Stomach (tissue), 4 donors: Measurements from ENCODE around the gene ROBO1.

Experiments used
- CTCF ChIP-seq, 7 experiments: fragments of 450-650 bp in 4 of 7; fragments of 200-600 bp in 3 of 7; sonication (generic) in 3 of 7; IDR thresholded peaks; one replicate each; pipeline ENCODE4 v1.5.1; 2016 to 2019; ENCODE audit warnings: antibody characterized with exemption in 7 of 7, control low read depth in 2 of 7, mild to moderate bottlenecking in 1 of 7
- EP300 ChIP-seq: sonication (generic); formaldehyde crosslinking; IDR thresholded peaks from one replicate; pipeline ENCODE4 v1.6.1; 2017; ENCODE audit warnings: antibody characterized with exemption
- POLR2A ChIP-seq, 4 donors: fragments of 450-650 bp; IDR thresholded peaks; one replicate each; pipeline ENCODE4 v1.6.1; 2016; ENCODE audit warnings: antibody characterized with exemption in 4 of 4, control low read depth in 2 of 4, mild to moderate bottlenecking in 1 of 4, moderate library complexity in 1 of 4

- TF ChIP-seq CTCF (IDR thresholded peaks at IDR 0.05) = no peak
- no peak for TF ChIP-seq EP300
- TF ChIP-seq POLR2A (IDR thresholded peaks at IDR 0.05) = no peak
Measured at GRCh38 chr3:79551997-79552396, 215.8 kb downstream of the ROBO1 start.
